ENCODE measurements around the gene BLVRA. TPM values are rescaled to one million over a fixed set of nuclear protein-coding genes. Genes with fewer than 3 reads are reported as not detected.

The BLVRA gene
- total RNA-seq, 1 donor from 2014 or later, result 36.1 TPM

- Histone ChIP-seq H3K27ac (no peak overlapping the region), H3K9me3 (no peaks in the 10 kb centered on the region), H3K36me3 (no peaks in the 10 kb centered on the region), H3K4me1 (peaks cover 0 to 20% of the 10 kb centered on the region in 2 donors), H3K27me3 (no peaks in the 10 kb centered on the region), H3K4me3 (no peak overlapping the region)
- no peak for DNase-seq (ENCODE audit: low spot score in 2 of 2)
- intact Hi-C loops (cut with DNase I), result no loop called here
- TF ChIP-seq CTCF (IDR thresholded peaks at IDR 0.05), result no peak
Observed at GRCh38 chr7:43761938-43762692, 3.6 kb downstream of the BLVRA start.

GRCh38 chr7:43763183-43763582 is 4.7 kb downstream of the BLVRA start:
- H3K36me3 ChIP-seq, result no peaks in the 10 kb centered on the region
- H3K9me3 ChIP-seq, result no peaks in the 10 kb centered on the region
- peaks cover 0 to 15% of the 10 kb centered on the region in 2 donors for H3K4me1 ChIP-seq
- H3K27me3 ChIP-seq, result no peaks in the 10 kb centered on the region
- intact Hi-C loops (cut with DNase I), result no loop called here
- no peak for TF ChIP-seq CTCF (IDR thresholded peaks at IDR 0.05)
- H3K4me3 ChIP-seq, result no peak overlapping the region
- no peak for DNase-seq (ENCODE audit: low spot score in 2 of 2)
- H3K27ac ChIP-seq, result no peak overlapping the region

GRCh38 chr7:43764039-43764761 is 5.7 kb downstream of the BLVRA start:
- no peaks in the 10 kb centered on the region for H3K36me3 ChIP-seq
- no peaks in the 10 kb centered on the region for H3K9me3 ChIP-seq
- intact Hi-C loops (cut with DNase I), result no loop called here
- TF ChIP-seq CTCF (IDR thresholded peaks at IDR 0.05), result no peak
- peak overlapping the region in 1 of 2 donors; percentile 19 for H3K27ac ChIP-seq
- peak in 1 of 2 donors; percentile 73 for DNase-seq (ENCODE audit: low spot score in 2 of 2)
- peaks cover 0 to 15% of the 10 kb centered on the region in 2 donors for H3K4me1 ChIP-seq
- H3K4me3 ChIP-seq, result no peak overlapping the region
- no peaks in the 10 kb centered on the region for H3K27me3 ChIP-seq

GRCh38 chr7:43764807-43765491 is 6.5 kb downstream of the BLVRA start:
- no peaks in the 10 kb centered on the region for H3K27me3 ChIP-seq
- no peak for TF ChIP-seq CTCF (IDR thresholded peaks at IDR 0.05)
- H3K4me1 ChIP-seq, result peaks cover 0 to 8% of the 10 kb centered on the region in 2 donors
- no peak overlapping the region for H3K4me3 ChIP-seq
- no peaks in the 10 kb centered on the region for H3K9me3 ChIP-seq
- intact Hi-C loops (cut with DNase I), result no loop called here
- H3K27ac ChIP-seq, result peak overlapping the region in 1 of 2 donors; percentile 19
- DNase-seq (ENCODE audit: low spot score in 2 of 2), result no peak
- no peaks in the 10 kb centered on the region for H3K36me3 ChIP-seq

- Histone ChIP-seq H3K4me3 (no peak overlapping the region), H3K9me3 (no peaks in the 10 kb centered on the region), H3K4me1 (peaks cover 0 to 7% of the 10 kb centered on the region in 2 donors), H3K27me3 (no peaks in the 10 kb centered on the region), H3K36me3 (peaks cover 3 to 6% of the 10 kb centered on the region in 2 donors), H3K27ac (no peak overlapping the region)
- intact Hi-C loops (cut with DNase I), result no loop called here
- no peak for TF ChIP-seq CTCF (IDR thresholded peaks at IDR 0.05)
- no peak for DNase-seq (ENCODE audit: low spot score in 2 of 2)
Observed at GRCh38 chr7:43766564-43766963, 8.1 kb downstream of the BLVRA start.
